GM15510 (cell line): ENCODE measurements around the gene HHAT.

Experiments
- POLR2A ChIP-seq: IDR thresholded peaks from 3 replicates; pipeline ENCODE4 v1.6.1; 2011; ENCODE audit warnings: borderline replicate concordance; ENCODE audit not compliant: insufficient read length; ENCODE audit errors: extremely low read depth

HHAT gene

DNA sequence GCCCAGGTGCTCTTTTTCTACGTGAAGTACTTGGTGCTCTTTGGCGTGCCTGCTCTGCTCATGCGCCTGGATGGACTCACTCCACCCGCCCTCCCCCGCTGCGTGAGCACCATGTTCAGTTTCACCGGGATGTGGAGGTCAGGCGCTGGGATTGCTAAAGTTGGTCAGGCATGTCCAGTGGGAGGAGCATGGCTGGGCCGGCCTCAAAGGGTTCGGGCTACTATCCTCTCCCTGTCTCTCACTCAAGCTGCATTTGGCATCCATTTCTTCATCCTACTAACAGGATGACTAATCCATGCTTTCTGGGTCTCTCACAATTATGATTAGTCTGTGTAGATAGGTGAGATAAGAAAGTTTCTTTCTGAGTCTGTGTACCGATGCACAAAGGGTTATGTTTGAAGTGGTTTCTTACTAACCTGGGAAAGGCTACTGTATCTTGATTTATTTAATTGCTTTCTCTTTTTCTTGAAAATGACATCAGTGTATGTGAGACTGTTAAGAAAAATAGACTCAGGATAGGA, 135.9 kb downstream of the HHAT start:
- TF ChIP-seq POLR2A = no peak

DNA sequence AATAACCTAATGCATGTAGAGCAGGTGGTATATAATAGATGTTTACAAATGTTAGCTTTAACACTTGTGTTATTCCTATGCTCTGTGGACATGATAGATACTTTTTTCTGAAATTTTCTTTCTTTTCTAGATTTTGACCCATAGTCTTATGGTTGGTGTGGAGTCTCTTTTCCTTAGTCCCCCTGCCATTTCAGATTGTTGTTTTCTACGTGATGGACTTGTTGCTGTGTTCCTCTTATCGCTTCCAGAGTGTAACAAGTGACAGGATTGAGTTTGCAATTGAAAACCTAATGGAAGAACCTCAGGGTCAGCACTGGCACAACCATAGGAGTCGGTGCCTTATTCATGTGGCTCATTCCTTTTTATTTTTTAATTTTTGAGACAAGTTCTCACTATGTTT, 136.4 kb downstream of the HHAT start:
- TF ChIP-seq POLR2A = no peak

GRCh38 chr1:210467440-210468043, 138.8 kb downstream of the HHAT start:
- TF ChIP-seq POLR2A = no peak

GRCh38 chr1:210469441-210469840, 140.7 kb downstream of the HHAT start:
- TF ChIP-seq POLR2A = no peak

DNA sequence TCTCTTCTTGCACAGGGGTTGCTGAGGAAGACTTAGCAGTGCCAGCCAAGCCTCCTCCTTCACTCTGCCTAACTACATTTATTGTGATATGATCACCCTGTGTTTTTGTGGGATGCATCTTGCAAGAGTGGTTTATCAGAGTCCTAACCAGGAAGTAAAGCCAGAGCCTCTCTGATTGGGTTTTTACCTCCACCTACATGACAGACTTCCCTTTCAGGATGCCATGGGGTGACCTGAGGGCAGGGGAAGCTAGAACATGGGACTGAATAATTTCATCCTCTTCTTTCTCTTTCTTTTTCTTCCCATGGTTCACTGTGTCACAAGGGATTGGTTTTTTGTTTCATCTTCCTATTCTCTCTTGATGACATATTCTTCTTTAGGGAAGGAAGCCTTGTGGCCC, 146.6 kb downstream of the HHAT start:
- no peak for TF ChIP-seq POLR2A

- TF ChIP-seq POLR2A = no peak
These were observed 147.1 kb downstream of the HHAT start for GRCh38 chr1:210475806-210476205.

DNA sequence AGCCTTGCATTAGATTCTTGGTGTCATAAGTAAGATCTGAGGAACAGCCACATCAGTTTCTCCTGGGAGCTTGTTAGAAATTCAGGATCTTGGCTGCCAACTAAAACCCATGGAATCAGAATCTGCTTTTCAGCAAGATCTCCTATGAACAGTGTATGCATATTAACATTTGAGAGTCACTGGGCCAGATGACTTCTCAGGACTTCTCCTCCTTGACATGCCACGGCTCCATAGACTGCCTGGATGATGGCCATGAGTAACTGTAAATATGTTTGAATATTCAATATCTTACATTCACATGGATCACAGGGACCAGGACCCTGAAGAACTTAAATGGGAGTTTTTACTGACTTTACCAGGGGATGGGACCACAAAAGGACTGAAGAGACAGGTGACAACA, 148.0 kb downstream of the HHAT start:
- no peak for TF ChIP-seq POLR2A

DNA sequence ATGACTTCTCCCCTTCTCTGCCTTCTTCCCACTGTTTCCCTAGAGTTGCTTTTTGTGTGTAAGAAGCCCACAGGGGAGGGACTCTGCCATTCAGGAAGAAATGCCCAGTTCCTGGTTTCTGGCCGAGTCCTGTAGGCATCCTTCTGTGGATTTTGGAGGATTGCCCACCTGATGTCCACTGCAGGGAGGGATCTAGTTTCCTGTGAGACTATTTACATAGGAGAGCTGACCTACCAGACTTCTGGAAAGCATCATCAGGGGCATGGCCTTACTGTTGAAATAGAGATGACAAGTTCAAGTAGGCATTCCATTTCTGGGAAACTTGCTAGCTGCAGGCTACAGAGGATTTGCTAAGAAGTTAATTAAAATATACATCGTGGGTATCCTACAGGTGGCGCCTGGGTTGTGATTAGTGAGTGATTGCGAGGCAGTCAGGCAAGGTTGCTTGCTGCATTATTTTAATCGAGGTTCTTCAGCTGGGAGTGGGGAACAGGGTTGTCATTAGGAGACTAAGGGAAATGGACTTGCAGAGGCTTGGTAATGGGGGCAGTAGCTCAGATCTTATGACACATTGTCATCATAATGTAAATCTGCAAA, 148.7 kb downstream of the HHAT start:
- no peak for TF ChIP-seq POLR2A

- TF ChIP-seq POLR2A = no peak
These were observed 150.1 kb downstream of the HHAT start for GRCh38 chr1:210478820-210479219.

DNA sequence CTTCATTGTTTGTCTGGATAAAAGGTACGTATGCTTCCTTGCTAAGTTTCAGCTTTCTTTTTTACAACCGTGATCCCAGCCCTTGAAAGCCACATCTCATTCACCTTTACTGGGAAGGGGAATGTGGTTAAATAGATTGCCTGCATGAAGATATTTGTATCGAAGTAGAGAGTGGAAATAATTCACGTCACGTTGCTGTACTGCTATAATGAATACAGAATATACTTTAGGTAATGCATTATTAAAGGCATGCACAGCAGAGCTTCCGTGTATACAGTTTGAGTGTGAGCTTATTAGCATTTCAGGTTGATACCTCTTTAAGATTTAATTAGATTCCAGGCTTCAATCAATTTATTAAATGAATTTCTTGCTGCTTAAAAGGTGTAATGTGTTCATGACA, 153.8 kb downstream of the HHAT start:
- TF ChIP-seq POLR2A = no peak

DNA sequence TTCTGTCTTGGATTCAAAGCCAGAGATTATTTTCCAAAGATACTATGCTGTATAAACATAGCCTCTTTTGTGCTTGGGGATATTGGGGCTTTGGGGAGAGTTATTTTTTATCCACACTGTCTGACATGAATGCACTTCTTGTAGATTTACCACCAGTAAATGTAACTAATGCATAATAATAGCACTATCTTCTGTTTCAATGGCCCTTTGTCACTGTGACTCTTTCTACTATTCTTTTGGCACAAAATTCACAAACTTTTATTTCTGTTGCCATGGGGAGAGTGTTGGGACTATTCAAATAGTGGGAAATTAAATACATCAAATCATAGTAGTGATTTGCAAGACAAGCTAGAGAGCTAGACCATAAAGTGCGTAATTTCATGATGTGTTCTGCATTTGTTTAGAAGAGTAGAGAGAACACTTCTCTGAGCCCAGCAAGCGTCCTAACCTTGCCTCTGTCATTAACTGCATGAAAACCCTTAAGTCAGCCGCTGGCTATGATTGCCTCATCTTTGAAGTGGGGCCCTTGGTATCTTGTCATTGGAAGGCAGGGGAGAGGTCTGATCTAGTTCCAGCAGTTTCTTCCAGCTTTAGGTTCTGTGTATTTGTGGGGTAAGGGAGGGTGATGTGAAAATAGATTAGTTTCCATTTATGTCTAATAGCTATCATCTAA, 154.4 kb downstream of the HHAT start:
- no peak for TF ChIP-seq POLR2A

GRCh38 chr1:210483821-210484220, 155.1 kb downstream of the HHAT start:
- no peak for TF ChIP-seq POLR2A

- TF ChIP-seq POLR2A = no peak
These were observed 158.3 kb downstream of the HHAT start for GRCh38 chr1:210487021-210487420.

DNA sequence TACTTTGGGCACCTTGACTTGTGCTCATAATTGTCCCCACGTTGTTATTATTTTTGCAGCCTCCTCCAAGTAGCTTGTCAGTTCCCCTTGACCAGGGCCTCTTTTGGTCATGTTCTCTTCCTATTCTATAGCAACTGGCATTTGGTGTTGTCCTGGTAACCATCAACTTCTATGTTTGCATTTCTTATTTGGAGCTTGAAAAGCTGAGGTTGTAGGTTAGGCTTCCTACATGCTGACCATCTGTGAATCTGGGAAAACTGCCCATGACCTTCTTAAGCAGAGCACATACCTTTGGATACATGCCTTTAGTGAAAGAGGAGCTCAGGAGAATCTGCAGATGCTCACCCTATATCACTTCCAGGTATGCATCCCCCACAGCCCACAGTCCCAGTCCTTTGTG, 160.8 kb downstream of the HHAT start:
- TF ChIP-seq POLR2A = no peak

- TF ChIP-seq POLR2A = no peak
These were observed 162.1 kb downstream of the HHAT start for GRCh38 chr1:210490781-210491180.

DNA sequence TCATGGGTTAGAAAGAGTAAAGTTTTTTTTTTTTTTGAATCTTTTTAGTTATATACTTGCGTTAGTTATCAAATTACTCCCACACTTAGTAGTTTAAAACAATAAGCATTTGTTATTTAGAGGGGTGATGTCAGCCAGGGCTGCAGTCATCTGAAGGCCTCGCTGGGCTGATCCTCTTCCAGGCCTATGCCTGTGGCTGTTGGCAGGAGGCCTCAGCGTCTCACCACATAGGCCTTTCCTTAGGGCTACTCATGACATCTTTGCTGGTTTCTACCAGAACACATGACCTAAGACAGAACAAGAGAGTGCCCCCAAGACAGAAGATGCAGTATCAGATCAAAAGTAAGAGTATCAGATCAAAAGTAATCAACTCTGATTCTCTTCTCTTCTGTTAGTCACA, 167.4 kb downstream of the HHAT start:
- TF ChIP-seq POLR2A = no peak
